Astrocyte (in vitro differentiated cells and primary cell): ENCODE data around the gene MKRN2OS.

Experiments used
- CTCF ChIP-seq: IDR thresholded peaks from 2 replicates; pipeline ENCODE4 v1.5.1; 2011; ENCODE audit warnings: low read depth, mild to moderate bottlenecking, inconsistent platforms, low read length, moderate library complexity; ENCODE audit not compliant: insufficient read depth
- EZH2 ChIP-seq: IDR thresholded peaks from 2 replicates; pipeline ENCODE4 v1.6.1; 2012; ENCODE audit warnings: mild to moderate bottlenecking, low read length, inconsistent platforms; ENCODE audit not compliant: insufficient read depth

DNA sequence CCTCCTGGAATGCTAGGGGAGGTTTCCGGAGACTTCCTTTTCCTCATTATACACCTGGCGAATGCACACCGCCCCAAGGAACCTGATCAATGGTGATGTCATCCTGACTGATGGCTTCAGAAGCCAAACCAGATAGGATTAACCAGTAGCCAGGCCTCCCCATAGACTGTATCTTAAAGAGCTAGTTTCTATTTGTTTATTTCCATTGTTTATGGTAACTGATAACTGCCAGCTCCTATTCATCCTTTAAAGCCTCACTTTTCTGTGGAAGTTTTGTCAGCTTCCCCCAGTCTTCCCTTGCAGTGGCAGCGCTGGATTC lies at the start of gene MKRN2OS:
- no peak for TF ChIP-seq EZH2
- TF ChIP-seq CTCF = no peak
